GM12878 (cell line): ENCODE measurements around the gene RDH12. TPM values are rescaled to one million over a fixed set of nuclear protein-coding genes. Genes with fewer than 3 reads are reported as not detected.
"Not testable (repeated sequence)": the region's sequence is repeated elsewhere in the genome, so short reads cannot be mapped to it uniquely, and the experiment has no call there.

Source experiments
- ATAC-seq: fragments of 200-7000 bp; cut with Tn5 transposase; 3 replicates; pipeline ENCODE4 v1.9.1; 2020; ENCODE audit warnings: mild to moderate bottlenecking, moderate library complexity
- BruUV-seq: library from RNA; stranded (reverse); fragments of 400-500 nt; replicated peaks from 2 replicates; lab custom pipeline; 2021; lab: Mats Ljungman, UMichigan
- CTCF ChIA-PET: fragments of 300-600 bp; sonication (Branson Sonifier 250); formaldehyde crosslinking; extraction: SDS; loops from one replicate; lab custom pipeline; 2021; ENCODE audit warnings: inconsistent platforms; lab: Yijun Ruan, JAX
- POLR2A ChIA-PET: fragments of 350-600 bp; formaldehyde crosslinking; extraction: SDS; loops from one replicate; lab custom pipeline; 2021; ENCODE audit warnings: inconsistent platforms; lab: Charles Lee
- RAD21 ChIA-PET: fragments of 300-600 bp; sonication (Branson Sonifier 250); formaldehyde crosslinking; loops from one replicate; lab custom pipeline; 2023; ENCODE audit warnings: antibody characterized with exemption; ENCODE audit not compliant: unreplicated experiment; lab: Charles Lee
- SMC1A ChIA-PET: fragments of 300-600 bp; sonication (Branson Sonifier 250); formaldehyde crosslinking; loops from one replicate; lab custom pipeline; 2023; ENCODE audit not compliant: unreplicated experiment, uncharacterized antibody; lab: Charles Lee
- DNase-seq: peaks from one replicate; pipeline ENCODE4 v3.0.0-alpha.2; 2011; ENCODE audit warnings: low read depth, low spot score
- FAIRE-seq: peaks from 3 replicates; lab custom pipeline; 2011; peaks lifted over from hg19 to GRCh38; lab: Jason Lieb, UNC
- H2AFZ ChIP-seq: 2 replicates; pipeline ENCODE4 v1.6.0; 2011; ENCODE audit warnings: low read depth, low read length, control low read depth; ENCODE audit not compliant: control insufficient read depth
- H3K27ac ChIP-seq: 2 replicates; pipeline ENCODE4 v1.5.1; 2011; ENCODE audit warnings: control low read depth; ENCODE audit not compliant: control insufficient read depth, insufficient read depth
- H3K27me3 ChIP-seq, 2 experiments: replicated peaks in 1 of 2; 2 replicates each; pipeline versions ENCODE4 v1.6.0 to v1.6.1; 2011; ENCODE audit warnings: low read length in 1 of 2; ENCODE audit not compliant: control insufficient read depth in 2 of 2, insufficient read depth in 2 of 2
- H3K36me3 ChIP-seq, 2 experiments: 2 replicates each; pipeline ENCODE4 v1.5.1; 2011; ENCODE audit warnings: low read length in 1 of 2; ENCODE audit not compliant: control insufficient read depth in 2 of 2, insufficient read depth in 2 of 2
- H3K4me1 ChIP-seq: 2 replicates; pipeline ENCODE4 v1.6.1; 2011; ENCODE audit warnings: mild to moderate bottlenecking, low read length, moderate library complexity, mixed read lengths; ENCODE audit not compliant: control insufficient read depth, insufficient read depth
- H3K4me2 ChIP-seq: 2 replicates; pipeline ENCODE4 v1.6.0; 2011; ENCODE audit warnings: control low read depth; ENCODE audit not compliant: control insufficient read depth, insufficient read depth
- H3K4me3 ChIP-seq: fragments of 200-600 bp; sonication (generic); 2 replicates; pipeline ENCODE4 v1.5.1; 2016
- H3K79me2 ChIP-seq: 2 replicates; pipeline ENCODE4 v1.6.0; 2011; ENCODE audit warnings: low read length; ENCODE audit not compliant: control insufficient read depth, insufficient read depth
- H3K9ac ChIP-seq: 2 replicates; pipeline ENCODE4 v1.8.0; 2011; ENCODE audit warnings: low read length, control low read depth, mixed read lengths; ENCODE audit not compliant: control insufficient read depth, insufficient read depth
- H3K9me3 ChIP-seq: replicated peaks from 3 replicates; pipeline ENCODE4 v1.5.1; 2011; ENCODE audit warnings: mild to moderate bottlenecking, low read length; ENCODE audit not compliant: control insufficient read depth, insufficient read depth
- H4K20me1 ChIP-seq: 2 replicates; pipeline ENCODE4 v1.6.0; 2011; ENCODE audit not compliant: control insufficient read depth, insufficient read depth
- CBX5 ChIP-seq: sonication (generic); IDR thresholded peaks from 2 replicates; pipeline ENCODE4 v1.6.1; 2016; ENCODE audit warnings: low read depth, moderate library complexity, mild to moderate bottlenecking, inconsistent platforms
- E2F4 ChIP-seq: IDR thresholded peaks from 2 replicates; pipeline ENCODE4 v1.6.1; 2012; ENCODE audit warnings: low read depth, low read length, improper control_type of control experiment
- E2F8 ChIP-seq: fragments of 450-650 bp; IDR thresholded peaks from 2 replicates; pipeline ENCODE4 v1.6.1; 2018; ENCODE audit warnings: mild to moderate bottlenecking, low read depth, moderate library complexity; ENCODE audit not compliant: partially characterized antibody
- IKZF2 ChIP-seq, 2 experiments: fragments of 450-650 bp; IDR thresholded peaks; 2 replicates each; pipeline ENCODE4 v1.6.1; 2017; ENCODE audit warnings: mild to moderate bottlenecking in 2 of 2, moderate library complexity in 2 of 2
- LARP7 ChIP-seq: fragments of 450-650 bp; IDR thresholded peaks from 2 replicates; pipeline ENCODE4 v1.6.1; 2017; ENCODE audit warnings: mild to moderate bottlenecking
- NFYB ChIP-seq: IDR thresholded peaks from 2 replicates; pipeline ENCODE4 v1.6.1; 2011; ENCODE audit warnings: low read depth, mild to moderate bottlenecking, low read length, improper control_type of control experiment, moderate library complexity; ENCODE audit not compliant: insufficient read depth
- NRF1 ChIP-seq: conservative IDR thresholded peaks from 2 replicates; pipeline ENCODE4 v1.6.1; 2011; ENCODE audit warnings: mild to moderate bottlenecking, low read depth, low read length, improper control_type of control experiment
- RAD51 ChIP-seq: fragments of 450-650 bp; IDR thresholded peaks from 2 replicates; pipeline ENCODE4 v1.6.1; 2016; ENCODE audit warnings: moderate library complexity, mild to moderate bottlenecking, inconsistent platforms
- SMAD1 ChIP-seq: fragments of 450-650 bp; IDR thresholded peaks from 2 replicates; pipeline ENCODE4 v1.6.1; 2018; ENCODE audit warnings: mild to moderate bottlenecking, low read depth; ENCODE audit not compliant: partially characterized antibody
- ZNF217 ChIP-seq: fragments of 450-650 bp; IDR thresholded peaks from 2 replicates; pipeline ENCODE4 v1.6.1; 2017; ENCODE audit warnings: antibody characterized with exemption, mild to moderate bottlenecking
- ZNF24 ChIP-seq: fragments of 450-650 bp; IDR thresholded peaks from 2 replicates; pipeline ENCODE4 v1.6.1; 2017; ENCODE audit warnings: antibody characterized with exemption, mild to moderate bottlenecking
- WGBS: methylation state at CpG from one replicate; pipeline ENCODE4 v1.1.6; 2016; ENCODE audit warnings: low lambda C conversion rate; ENCODE audit not compliant: insufficient replicate concordance, insufficient coverage; ENCODE audit errors: missing lambda C conversion rate; 5-methylcytosine and 5-hydroxymethylcytosine counted together
- in situ Hi-C: fragments of 300-500 bp; cut with MboI; formaldehyde crosslinking; loops from 9 replicates; pipeline ENCODE4 v1.14.3; 2018; ENCODE audit warnings: mixed read lengths
- intact Hi-C: fragments of 100-400 bp; cut with micrococcal nuclease; formaldehyde crosslinking; loops from one replicate; pipeline ENCODE4 v1.14.2; 2022; ENCODE audit not compliant: unreplicated experiment
- polyA plus RNA-seq, 11 experiments: library from polyadenylated mRNA; depleted of rRNA in 4 of 11; unstranded in 6 of 11; stranded (reverse) in 5 of 11; fragments of >200 nt; fragmentation: Nextera tagmentation in 4 of 11; fragmentation: Illumina TruSeq in 1 of 11; extraction: Ambion mirVana in 4 of 11; extraction: Trizol in 1 of 11; gene quantifications; 1 replicate in 1 of 11; 2 replicates in 10 of 11; pipeline versions ENCODE4 v1.2.1 to v1.2.3, GENCODE V29; 2011 to 2016; ENCODE audit warnings: inconsistent platforms in 2 of 11, missing spikeins in 2 of 11, low read depth in 1 of 11
- total RNA-seq, 4 experiments: library from RNA; depleted of rRNA in 3 of 4; stranded (reverse); fragments of >200 nt in 3 of 4; fragmentation: Illumina TruSeq in 1 of 4; extraction: Trizol in 1 of 4; gene quantifications; 2 replicates each; pipeline versions ENCODE4 v1.2.1 to v1.2.3, GENCODE V29; 2013 to 2021

RDH12 gene
- total and polyA plus RNA-seq, 10 of the 15 experiments (the other 5 are each of a cell fraction or from before 2014, with no cell fraction given) = not detected

GRCh38 chr14:67709796-67710195 lies 8.1 kb downstream of the RDH12 start:
- H3K9me3 ChIP-seq, FAIRE-seq, H3K36me3 ChIP-seq, H2AFZ ChIP-seq, RAD21 ChIA-PET, H3K4me3 ChIP-seq, H3K4me2 ChIP-seq, H3K9ac ChIP-seq, H4K20me1 ChIP-seq, H3K27ac ChIP-seq, H3K4me1 ChIP-seq, DNase-seq, intact Hi-C loops, H3K79me2 ChIP-seq, BruUV-seq, H3K27me3 ChIP-seq, ATAC-seq: not testable (repeated sequence)
- SMC1A ChIA-PET = interaction anchor here (1.6 to 1.9 kb wide), 2 partner anchors 138 to 142 kb away, joined by 4 to 6 read pairs; no protein-coding TSS in a partner anchor
- POLR2A ChIA-PET = interaction anchor here (1.1 kb wide), 1 partner anchor 91 kb away, joined by 4 read pairs; no protein-coding TSS in a partner anchor
- in situ Hi-C loops = loop anchor here (10.0 kb wide), 2 partner anchors 125 to 285 kb away; no protein-coding TSS in a partner anchor
- WGBS = 0% methylated on average over 1 of the region's 1 CpG
- CTCF ChIA-PET = interaction anchor here (1.6 to 1.8 kb wide), 2 partner anchors 11 to 125 kb away, joined by 4 to 5 read pairs; no protein-coding TSS in a partner anchor

GRCh38 chr14:67710209-67710608 lies 8.5 kb downstream of the RDH12 start:
- DNase-seq (no peak), FAIRE-seq (no peak), ATAC-seq (no peak)
- Histone ChIP-seq H3K4me1 (no peaks in the 10 kb centered on the region), H3K27me3 (no peaks in the 10 kb centered on the region), H3K4me3 (no peak overlapping the region), H3K4me2 (no peak overlapping the region), H2AFZ (no peak overlapping the region), H4K20me1 (no peaks in the 10 kb centered on the region), H3K9ac (no peak overlapping the region), H3K9me3 (no peaks in the 10 kb centered on the region; the same call in none of the 3 replicates), H3K27ac (no peak overlapping the region), H3K79me2 (no peaks in the 10 kb centered on the region), H3K36me3 (no peaks in the 10 kb centered on the region)
- TF ChIP-seq SMAD1 (no peak), E2F4 (no peak), NRF1 (no peak), ZNF24 (no peak), RAD51 (no peak), E2F8 (no peak), NFYB (no peak), ZNF217 (no peak), CBX5 (no peak), IKZF2 (IDR thresholded peaks at IDR 0.05) (no peak), LARP7 (no peak)
- SMC1A ChIA-PET = interaction anchor here (1.6 to 1.9 kb wide), 2 partner anchors 139 to 142 kb away, joined by 4 to 6 read pairs; no protein-coding TSS in a partner anchor
- WGBS = 72% methylated on average over 2 of the region's 2 CpGs
- CTCF ChIA-PET = interaction anchor here (1.6 to 1.8 kb wide), 2 partner anchors 12 to 126 kb away, joined by 4 to 5 read pairs; no protein-coding TSS in a partner anchor
- intact Hi-C loops (no loop called here), in situ Hi-C loops (no loop called here)
- BruUV-seq = no TSS peak
- RAD21 ChIA-PET = no interaction called here
- POLR2A ChIA-PET = interaction anchor here (1.1 kb wide), 1 partner anchor 92 kb away, joined by 4 read pairs; no protein-coding TSS in a partner anchor
